WERI-Rb-1 (cell line): Measurements from ENCODE around the gene OR51A2.

Experiments
- DNase-seq: peaks from one replicate; pipeline ENCODE4 v3.0.0-alpha.2; 2020
- H3K27ac ChIP-seq: fragments of 250-450 bp; sonication (Bioruptor Pico); 2 replicates; pipeline ENCODE4 v1.5.1; 2020; ENCODE audit warnings: mild to moderate bottlenecking, moderate library complexity
- H3K27me3 ChIP-seq: fragments of 250-450 bp; sonication (Bioruptor Pico); 2 replicates; pipeline ENCODE4 v1.5.1; 2021; ENCODE audit warnings: mild to moderate bottlenecking, low read depth, moderate library complexity; ENCODE audit not compliant: insufficient read depth, severe bottlenecking
- H3K36me3 ChIP-seq: fragments of 250-450 bp; sonication (Bioruptor Pico); 2 replicates; pipeline ENCODE4 v1.5.1; 2020; ENCODE audit warnings: mild to moderate bottlenecking, moderate library complexity
- H3K4me3 ChIP-seq: 2 replicates; pipeline ENCODE4 v1.5.1; 2011; ENCODE audit warnings: low read depth, mild to moderate bottlenecking, control low read depth, low read length
- H3K9me3 ChIP-seq: fragments of 250-450 bp; sonication (Bioruptor Pico); 2 replicates; pipeline ENCODE4 v1.5.1; 2021; ENCODE audit warnings: mild to moderate bottlenecking, moderate library complexity; ENCODE audit not compliant: severe bottlenecking
- CTCF ChIP-seq: IDR thresholded peaks from 2 replicates; pipeline ENCODE4 v1.5.1; 2011; ENCODE audit warnings: low read depth, mild to moderate bottlenecking, control low read depth, inconsistent platforms, low read length

The OR51A2 gene

GRCh38 chr11:4936745-4937144 lies 18.8 kb downstream of the OR51A2 start:
- Histone ChIP-seq H3K4me3 (no peak overlapping the region), H3K36me3 (no peaks in the 10 kb centered on the region), H3K27me3 (peaks cover 38% of the 10 kb centered on the region), H3K27ac (no peak overlapping the region), H3K9me3 (no peaks in the 10 kb centered on the region)
- no peak for DNase-seq
- TF ChIP-seq CTCF: no peak

GRCh38 chr11:4932751-4933150 lies 22.8 kb downstream of the OR51A2 start:
- Histone ChIP-seq H3K4me3 (no peak overlapping the region), H3K27ac (no peak overlapping the region), H3K36me3 (no peaks in the 10 kb centered on the region), H3K9me3 (no peaks in the 10 kb centered on the region), H3K27me3 (peaks cover 35% of the 10 kb centered on the region)
- no peak for TF ChIP-seq CTCF
- no peak for DNase-seq

- Histone ChIP-seq H3K4me3 (no peak overlapping the region), H3K27me3 (peaks cover 43% of the 10 kb centered on the region), H3K27ac (no peak overlapping the region), H3K36me3 (no peaks in the 10 kb centered on the region), H3K9me3 (no peaks in the 10 kb centered on the region)
- no peak for DNase-seq
- TF ChIP-seq CTCF: no peak
Observed at GRCh38 chr11:4926608-4927007, 28.9 kb downstream of the OR51A2 start.

- Histone ChIP-seq H3K4me3 (no peak within 1 kb of the TSS), H3K36me3 (no peaks in the 10 kb centered on the region), H3K9me3 (no peaks in the 10 kb centered on the region), H3K27me3 (peaks cover 44% of the 10 kb centered on the region), H3K27ac (no peak within 1 kb of the TSS)
- DNase-seq: no peak
- no peak for TF ChIP-seq CTCF
Observed at GRCh38 chr11:4924239-4924638, 31.3 kb downstream of the OR51A2 start, which contains the start of gene OR51G1. TSS of gene OR51G1 (minus strand) at chr11:4924339. CDS start at chr11:4924339, 0 bp downstream.

GRCh38 chr11:4922304-4922703 lies 33.2 kb downstream of the OR51A2 start:
- Histone ChIP-seq H3K36me3 (no peaks in the 10 kb centered on the region), H3K9me3 (no peaks in the 10 kb centered on the region)

More at GRCh38 chr11:4922304-4922703, 33.2 kb downstream of the OR51A2 start:
- TF ChIP-seq CTCF: no peak
- Histone ChIP-seq H3K4me3 (no peak overlapping the region), H3K27ac (no peak overlapping the region), H3K27me3 (peaks cover 46% of the 10 kb centered on the region)
- no peak for DNase-seq
